Osteoblast (primary cell): ENCODE measurements around the gene NINJ1. TPM values are rescaled to one million over a fixed set of nuclear protein-coding genes. Genes with fewer than 3 reads are reported as not detected.
A peak's percentile ranks its signal among the peaks of the same experiment; 100 is the strongest.

ENCODE experiments used
- DNase-seq: peaks from one replicate; pipeline ENCODE4 v3.0.0; 2011; ENCODE audit warnings: low spot score, mixed read lengths; ENCODE audit not compliant: insufficient read length; ENCODE audit errors: missing footprints
- H2AFZ ChIP-seq: 2 replicates; pipeline ENCODE4 v1.6.0; 2011; ENCODE audit warnings: mild to moderate bottlenecking, low read length
- H3K27ac ChIP-seq: 2 replicates; pipeline ENCODE4 v1.5.1; 2011; ENCODE audit warnings: mild to moderate bottlenecking, low read depth, low read length, moderate library complexity
- H3K27me3 ChIP-seq: 2 replicates; pipeline ENCODE4 v1.6.0; 2012; ENCODE audit warnings: mild to moderate bottlenecking, control low read depth, inconsistent platforms, low read length, moderate library complexity; ENCODE audit not compliant: insufficient read depth
- H3K36me3 ChIP-seq: 2 replicates; pipeline ENCODE4 v1.5.1; 2011; ENCODE audit warnings: mild to moderate bottlenecking, low read length, control low read depth, moderate library complexity; ENCODE audit not compliant: insufficient read depth
- H3K4me1 ChIP-seq: 2 replicates; pipeline ENCODE4 v1.5.1; 2011; ENCODE audit warnings: mild to moderate bottlenecking, low read length, control low read depth, moderate library complexity; ENCODE audit not compliant: insufficient read depth
- H3K4me2 ChIP-seq: 2 replicates; pipeline ENCODE4 v1.6.0; 2011; ENCODE audit warnings: mild to moderate bottlenecking, low read length; ENCODE audit not compliant: insufficient read depth
- H3K4me3 ChIP-seq: fragments of 200-600 bp; sonication (generic); 3 replicates; pipeline ENCODE4 v1.5.1; 2012; ENCODE audit warnings: mild to moderate bottlenecking, low read length, inconsistent platforms; ENCODE audit not compliant: insufficient read depth
- H3K79me2 ChIP-seq: 2 replicates; pipeline ENCODE4 v1.6.0; 2012; ENCODE audit warnings: mild to moderate bottlenecking, low read length, control low read depth, inconsistent platforms; ENCODE audit not compliant: insufficient read depth
- H3K9me3 ChIP-seq: 2 replicates; pipeline ENCODE4 v1.5.1; 2011; ENCODE audit warnings: low read depth, low read length, control low read depth
- H4K20me1 ChIP-seq: 2 replicates; pipeline ENCODE4 v1.6.0; 2012; ENCODE audit warnings: mild to moderate bottlenecking, low read length, control low read depth; ENCODE audit not compliant: insufficient read depth
- CTCF ChIP-seq: IDR thresholded peaks from 2 replicates; pipeline ENCODE4 v1.5.1; 2011; ENCODE audit warnings: mild to moderate bottlenecking, low read depth, low read length, moderate library complexity; ENCODE audit errors: extremely low read depth
- total RNA-seq: library from RNA; depleted of rRNA; stranded (reverse); fragments of >200 nt; gene quantifications from 2 replicates; pipeline ENCODE4 v1.2.3, GENCODE V29; 2012

The NINJ1 gene
- total RNA-seq, 1 donor, result 34.7 TPM

- DNase-seq, result peak; percentile 68
- no peak overlapping the region for H2AFZ ChIP-seq
- no peaks in the 10 kb centered on the region for H3K9me3 ChIP-seq
- no peaks in the 10 kb centered on the region for H3K36me3 ChIP-seq
- H4K20me1 ChIP-seq, result no peaks in the 10 kb centered on the region
- H3K79me2 ChIP-seq, result no peaks in the 10 kb centered on the region
- no peak overlapping the region for H3K4me3 ChIP-seq
- H3K27ac ChIP-seq, result no peak overlapping the region
- H3K4me1 ChIP-seq, result peaks cover 5% of the 10 kb centered on the region
- no peaks in the 10 kb centered on the region for H3K27me3 ChIP-seq
- no peak for TF ChIP-seq CTCF
- no peak overlapping the region for H3K4me2 ChIP-seq
Measured at GRCh38 chr9:93156475-93157008, 22.5 kb upstream of the NINJ1 start.

DNA sequence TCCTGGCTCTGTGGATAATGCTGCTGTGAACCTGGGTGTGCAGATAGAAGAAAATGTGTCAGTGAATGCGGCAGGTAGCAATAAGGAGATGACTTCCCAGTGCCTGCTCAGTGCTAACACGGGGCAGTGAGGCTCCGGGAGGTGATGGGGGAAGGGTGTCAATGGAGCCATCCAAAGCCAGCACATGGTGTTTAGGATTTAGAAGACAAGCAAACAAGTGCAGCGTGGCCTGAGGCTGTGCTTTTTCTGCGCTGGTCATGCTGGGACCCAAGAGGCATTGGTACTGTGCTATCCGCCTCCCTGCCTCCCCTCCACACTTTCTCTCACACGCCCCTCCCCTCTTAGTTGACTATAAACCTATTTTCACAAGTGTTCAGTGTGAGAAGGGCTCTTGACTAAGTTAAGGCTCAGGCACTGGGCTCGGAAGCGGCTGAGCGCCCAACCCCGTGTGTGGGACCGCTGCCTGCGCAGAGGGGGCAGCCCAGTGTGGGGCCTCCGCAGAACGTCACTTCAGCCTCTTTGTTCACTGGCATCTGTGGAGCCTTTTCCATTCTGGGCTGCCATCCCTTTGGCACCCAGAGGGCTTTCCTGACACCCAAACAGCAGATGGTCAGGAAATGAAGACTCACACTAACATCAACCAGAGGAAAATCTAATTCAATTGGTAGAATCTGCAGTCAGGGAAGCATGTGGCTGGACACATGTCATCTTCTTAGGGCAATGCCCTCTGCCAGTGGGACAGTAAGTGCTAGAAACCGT, 21.8 kb upstream of the NINJ1 start:
- TF ChIP-seq CTCF, result no peak
- Histone ChIP-seq H3K36me3 (no peaks in the 10 kb centered on the region), H3K9me3 (no peaks in the 10 kb centered on the region), H3K27me3 (no peaks in the 10 kb centered on the region), H2AFZ (no peak overlapping the region), H3K4me1 (peaks cover 5% of the 10 kb centered on the region), H3K4me2 (no peak overlapping the region), H3K4me3 (no peak overlapping the region), H4K20me1 (no peaks in the 10 kb centered on the region), H3K27ac (no peak overlapping the region), H3K79me2 (no peaks in the 10 kb centered on the region)
- DNase-seq, result no peak

DNA sequence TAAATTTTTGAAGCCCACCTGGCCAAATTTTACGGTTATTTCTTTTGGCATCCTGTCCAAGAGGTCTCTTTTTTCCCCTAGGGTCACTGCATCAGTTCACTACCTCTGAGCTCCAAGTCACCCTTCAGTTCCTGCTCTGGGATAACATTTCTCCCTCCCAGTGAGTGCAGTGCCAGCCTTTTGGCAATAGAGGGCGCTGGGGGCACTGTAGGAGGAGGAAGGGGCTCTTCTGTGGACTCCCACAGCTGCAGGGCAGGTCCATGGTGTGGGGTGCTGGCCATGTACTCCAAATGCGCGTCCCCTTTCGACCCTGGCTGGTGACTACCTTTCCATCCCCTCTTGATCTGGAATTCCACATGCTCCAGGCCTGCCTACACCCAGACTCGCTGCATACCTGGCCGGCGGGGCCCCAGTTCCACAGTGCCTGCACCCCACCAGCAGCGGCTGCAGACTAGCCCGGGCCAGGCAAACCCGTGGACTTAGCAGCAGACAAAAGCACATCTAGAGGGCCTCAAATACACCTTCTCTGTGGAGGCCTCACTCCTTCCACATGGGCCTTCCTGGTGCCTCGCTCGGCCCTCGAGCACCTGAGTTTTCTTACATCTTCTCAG, 20.3 kb upstream of the NINJ1 start:
- H4K20me1 ChIP-seq, result no peaks in the 10 kb centered on the region
- no peak overlapping the region for H3K4me2 ChIP-seq
- no peaks in the 10 kb centered on the region for H3K36me3 ChIP-seq
- no peak overlapping the region for H3K27ac ChIP-seq
- no peaks in the 10 kb centered on the region for H3K79me2 ChIP-seq
- peaks cover under 1% of the 10 kb centered on the region for H3K4me1 ChIP-seq
- H2AFZ ChIP-seq, result no peak overlapping the region
- H3K9me3 ChIP-seq, result no peaks in the 10 kb centered on the region
- H3K27me3 ChIP-seq, result no peaks in the 10 kb centered on the region
- peak; percentile 64 for TF ChIP-seq CTCF
- DNase-seq, result peak; percentile 92
- no peak overlapping the region for H3K4me3 ChIP-seq

DNA sequence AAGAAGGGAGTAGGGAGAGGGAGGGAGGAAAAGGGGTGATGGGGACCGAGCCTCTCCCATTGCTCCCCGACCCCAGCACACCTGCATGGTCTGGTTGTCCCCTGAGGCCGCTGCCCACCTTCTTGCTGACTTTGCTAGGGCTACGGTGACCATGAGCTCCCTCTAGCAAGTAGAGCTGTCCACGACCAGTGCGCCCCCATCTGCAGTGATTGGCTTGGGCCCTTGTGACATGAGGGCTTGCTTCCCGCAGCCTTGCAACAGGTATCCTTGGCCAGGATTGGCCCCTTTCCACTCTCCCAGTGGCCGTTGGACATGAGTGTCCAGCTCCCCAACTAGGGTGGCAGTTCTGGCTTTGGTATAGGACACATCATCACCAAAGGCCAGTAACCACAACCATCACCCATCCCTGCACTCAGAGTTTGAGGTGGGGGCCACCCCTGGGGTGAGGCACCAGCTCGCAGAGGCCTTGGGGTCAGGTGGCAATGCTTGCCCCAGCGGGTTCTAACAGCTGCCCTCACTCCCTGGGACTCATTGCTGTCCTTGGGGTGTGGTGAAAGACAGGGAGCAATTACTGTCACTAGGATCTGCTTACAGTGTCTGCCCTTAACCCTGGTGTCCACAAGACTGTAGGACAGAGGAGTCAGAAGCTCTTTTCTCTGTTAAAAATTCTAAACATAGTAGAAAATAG, 17.2 kb upstream of the NINJ1 start:
- H3K9me3 ChIP-seq, result no peaks in the 10 kb centered on the region
- no peak overlapping the region for H2AFZ ChIP-seq
- no peak for TF ChIP-seq CTCF
- no peaks in the 10 kb centered on the region for H3K79me2 ChIP-seq
- no peaks in the 10 kb centered on the region for H3K27me3 ChIP-seq
- DNase-seq, result no peak
- no peaks in the 10 kb centered on the region for H3K36me3 ChIP-seq
- no peak overlapping the region for H3K4me3 ChIP-seq
- H3K27ac ChIP-seq, result no peak overlapping the region
- H4K20me1 ChIP-seq, result no peaks in the 10 kb centered on the region
- no peak overlapping the region for H3K4me2 ChIP-seq
- H3K4me1 ChIP-seq, result no peaks in the 10 kb centered on the region
